ENCODE measurements around the gene SLC35F4. TPM values are rescaled to one million over a fixed set of nuclear protein-coding genes. Genes with fewer than 3 reads are reported as not detected.
"Not testable (repeated sequence)": the region's sequence is repeated elsewhere in the genome, so short reads cannot be mapped to it uniquely, and the experiment has no call there.

Gene SLC35F4
- total RNA-seq, 6 donors from 2014 or later: not detected

DNA sequence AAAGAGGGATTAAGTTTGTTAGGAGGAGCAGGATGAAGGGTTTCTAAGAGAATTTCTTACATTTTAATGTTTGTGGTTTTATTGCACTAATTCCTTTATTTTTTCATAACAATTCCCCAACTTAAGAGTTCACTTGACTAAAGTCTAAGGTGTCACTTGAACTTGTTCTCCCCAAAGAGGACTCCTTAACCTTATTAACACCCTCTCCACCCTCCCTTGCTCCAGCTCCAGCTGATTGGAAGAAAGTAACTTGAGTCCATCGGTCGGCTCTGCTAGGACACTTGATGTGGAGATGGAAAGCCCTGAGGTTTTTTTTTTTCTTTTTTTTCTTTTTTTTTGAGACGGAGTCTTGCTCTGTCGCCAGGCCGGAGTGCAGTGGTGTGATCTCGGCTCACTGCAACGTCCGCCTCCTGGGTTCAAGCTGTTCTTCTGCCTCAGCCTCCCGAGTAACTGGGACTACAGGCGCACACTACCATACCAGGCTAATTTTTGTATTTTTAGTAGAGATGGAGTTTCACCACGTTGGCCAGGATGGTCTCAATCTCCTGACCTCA lies 113.7 kb downstream of the SLC35F4 start:
- ATAC-seq (ENCODE audit: low FRiP score in 2 of 2) (peak; percentile 48 to 76), DNase-seq (peak; percentile 13 to 56)
- not testable (repeated sequence) for H3K9me3 ChIP-seq, H3K4me3 ChIP-seq, H3K36me3 ChIP-seq, H3K4me1 ChIP-seq, H3K27me3 ChIP-seq
- WGBS, 2 donors: 50 to 65% methylated on average over 11 of the region's 11 CpGs
- H3K27ac ChIP-seq: peak overlapping the region in 1 of 4 donors; percentile 53
- peak in 1 of 4 donors; percentile 50 for TF ChIP-seq EP300 (IDR thresholded peaks at IDR 0.05)

DNA sequence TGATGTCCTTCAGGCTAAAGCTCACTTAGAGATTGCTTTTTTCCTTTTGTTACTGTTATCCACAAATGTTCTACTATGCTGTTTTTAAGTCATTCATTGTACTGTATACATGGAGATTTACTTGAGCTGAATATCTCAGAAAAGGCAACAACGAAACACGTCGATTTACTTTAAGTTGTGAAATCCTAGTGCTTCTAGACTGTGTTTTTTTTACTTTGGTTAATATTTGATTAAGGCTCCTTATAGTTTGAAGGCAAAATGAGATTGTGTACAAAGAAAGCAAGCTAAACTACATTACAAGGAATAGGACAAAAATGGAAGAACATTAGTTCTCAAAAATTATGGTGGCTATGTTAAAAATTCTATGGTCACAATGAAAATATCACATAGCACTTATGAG lies 114.5 kb downstream of the SLC35F4 start:
- TF ChIP-seq, protein P1, sequence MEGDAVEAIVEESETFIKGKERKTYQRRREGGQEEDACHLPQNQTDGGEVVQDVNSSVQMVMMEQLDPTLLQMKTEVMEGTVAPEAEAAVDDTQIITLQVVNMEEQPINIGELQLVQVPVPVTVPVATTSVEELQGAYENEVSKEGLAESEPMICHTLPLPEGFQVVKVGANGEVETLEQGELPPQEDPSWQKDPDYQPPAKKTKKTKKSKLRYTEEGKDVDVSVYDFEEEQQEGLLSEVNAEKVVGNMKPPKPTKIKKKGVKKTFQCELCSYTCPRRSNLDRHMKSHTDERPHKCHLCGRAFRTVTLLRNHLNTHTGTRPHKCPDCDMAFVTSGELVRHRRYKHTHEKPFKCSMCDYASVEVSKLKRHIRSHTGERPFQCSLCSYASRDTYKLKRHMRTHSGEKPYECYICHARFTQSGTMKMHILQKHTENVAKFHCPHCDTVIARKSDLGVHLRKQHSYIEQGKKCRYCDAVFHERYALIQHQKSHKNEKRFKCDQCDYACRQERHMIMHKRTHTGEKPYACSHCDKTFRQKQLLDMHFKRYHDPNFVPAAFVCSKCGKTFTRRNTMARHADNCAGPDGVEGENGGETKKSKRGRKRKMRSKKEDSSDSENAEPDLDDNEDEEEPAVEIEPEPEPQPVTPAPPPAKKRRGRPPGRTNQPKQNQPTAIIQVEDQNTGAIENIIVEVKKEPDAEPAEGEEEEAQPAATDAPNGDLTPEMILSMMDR (IDR thresholded peaks at IDR 0.05): no peak
- TF ChIP-seq EP300 (IDR thresholded peaks at IDR 0.05) (no peak), POLR2A (IDR thresholded peaks at IDR 0.05) (no peak), POLR2AphosphoS5 (IDR thresholded peaks at IDR 0.05) (no peak)
- WGBS, 2 donors: 70 to 77% methylated on average over 3 of the region's 3 CpGs
- ATAC-seq (ENCODE audit: low FRiP score in 2 of 2) (no peak), DNase-seq (no peak)
- Histone ChIP-seq H3K27ac (peak overlapping the region in 1 of 4 donors; percentile 53), H3K4me1 (peaks cover 0 to 7% (median 2%) of the 10 kb centered on the region in 4 donors), H3K27me3 (no peaks in the 10 kb centered on the region), H3K4me3 (no peak overlapping the region), H3K36me3 (no peaks in the 10 kb centered on the region), H3K9me3 (no peaks in the 10 kb centered on the region)

- no peak for ATAC-seq (ENCODE audit: low FRiP score in 2 of 2)
- Histone ChIP-seq H3K27me3 (no peaks in the 10 kb centered on the region), H3K9me3 (no peaks in the 10 kb centered on the region), H3K4me3 (no peak overlapping the region), H3K27ac (no peak overlapping the region), H3K36me3 (no peaks in the 10 kb centered on the region), H3K4me1 (peaks cover 0 to 7% (median 2%) of the 10 kb centered on the region in 4 donors)
- DNase-seq: no peak
- WGBS, 2 donors: 89 to 90% methylated on average over 3 of the region's 3 CpGs
- TF ChIP-seq EP300 (IDR thresholded peaks at IDR 0.05) (no peak), POLR2A (IDR thresholded peaks at IDR 0.05) (no peak), POLR2AphosphoS5 (IDR thresholded peaks at IDR 0.05) (no peak)
- TF ChIP-seq, protein P1 (IDR thresholded peaks at IDR 0.05): no peak
These were observed 116.6 kb downstream of the SLC35F4 start for GRCh38 chr14:57749267-57749666.

DNA sequence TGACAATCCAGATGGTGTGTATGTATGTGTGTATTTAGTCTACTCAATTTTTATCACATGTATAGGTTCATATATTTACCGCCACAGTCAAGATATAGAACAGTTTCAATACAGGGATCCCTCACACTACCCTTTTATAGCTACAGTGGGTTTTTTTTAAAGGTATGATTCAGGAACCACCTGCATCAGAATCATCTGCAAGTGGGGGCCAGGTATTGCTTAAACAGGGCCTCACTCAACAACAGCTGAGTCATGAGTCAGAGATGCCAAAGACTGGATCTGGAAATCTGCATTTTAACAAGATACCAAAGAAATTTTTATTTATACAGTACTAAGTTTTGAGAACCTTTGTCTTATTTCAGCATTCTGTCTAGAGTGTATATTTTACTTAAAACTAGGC lies 117.6 kb downstream of the SLC35F4 start:
- Histone ChIP-seq H3K27me3 (no peaks in the 10 kb centered on the region), H3K4me3 (no peak overlapping the region), H3K36me3 (no peaks in the 10 kb centered on the region), H3K4me1 (peaks cover 0 to 7% (median 2%) of the 10 kb centered on the region in 4 donors), H3K9me3 (no peaks in the 10 kb centered on the region), H3K27ac (no peak overlapping the region)
- 90 to 97% methylated on average over 1 of the region's 1 CpG for WGBS, 2 donors
- ATAC-seq (ENCODE audit: low FRiP score in 2 of 2) (no peak), DNase-seq (no peak)
- TF ChIP-seq, protein P1 (IDR thresholded peaks at IDR 0.05): no peak
- peak in 1 of 4 donors; percentile 16 for TF ChIP-seq EP300 (IDR thresholded peaks at IDR 0.05)

- Histone ChIP-seq H3K9me3 (no peaks in the 10 kb centered on the region), H3K36me3 (no peaks in the 10 kb centered on the region), H3K27ac (no peak overlapping the region), H3K4me1 (peaks cover 0 to 7% (median 2%) of the 10 kb centered on the region in 4 donors), H3K4me3 (no peak overlapping the region), H3K27me3 (no peaks in the 10 kb centered on the region)
- TF ChIP-seq POLR2A (IDR thresholded peaks at IDR 0.05): no peak
- TF ChIP-seq POLR2AphosphoS5 (IDR thresholded peaks at IDR 0.05): peak in 1 of 2 donors; percentile 36
- TF ChIP-seq, protein P1 (IDR thresholded peaks at IDR 0.05): no peak
- WGBS, 2 donors: 56 to 60% methylated on average over 4 of the region's 4 CpGs
- ATAC-seq (ENCODE audit: low FRiP score in 2 of 2) (peak; percentile 31 to 76), DNase-seq (peak in 1 of 2 donors; percentile 75)
These were observed 118.9 kb downstream of the SLC35F4 start for GRCh38 chr14:57747036-57747435.

Measured in upper lobe of left lung (tissue), 6 donors.